GM19468 (cell line): Measurements from ENCODE around the gene DUSP5.
"Not testable (repeated sequence)": the region's sequence is repeated elsewhere in the genome, so short reads cannot be mapped to it uniquely, and the experiment has no call there.

Experiments
- ATAC-seq: cut with Tn5 transposase; IDR thresholded peaks from one replicate; pipeline ENCODE4 v1.9.1; 2021; ENCODE audit warnings: mild to moderate bottlenecking, moderate library complexity, moderate number of reproducible peaks; ENCODE audit not compliant: unreplicated experiment; ENCODE audit errors: extremely low read depth

DUSP5 gene

GRCh38 chr10:110511734-110512449, 14.2 kb downstream of the DUSP5 start:
- no peak for ATAC-seq

- no peak for ATAC-seq
Measured at GRCh38 chr10:110512461-110513187, 14.9 kb downstream of the DUSP5 start.

DNA sequence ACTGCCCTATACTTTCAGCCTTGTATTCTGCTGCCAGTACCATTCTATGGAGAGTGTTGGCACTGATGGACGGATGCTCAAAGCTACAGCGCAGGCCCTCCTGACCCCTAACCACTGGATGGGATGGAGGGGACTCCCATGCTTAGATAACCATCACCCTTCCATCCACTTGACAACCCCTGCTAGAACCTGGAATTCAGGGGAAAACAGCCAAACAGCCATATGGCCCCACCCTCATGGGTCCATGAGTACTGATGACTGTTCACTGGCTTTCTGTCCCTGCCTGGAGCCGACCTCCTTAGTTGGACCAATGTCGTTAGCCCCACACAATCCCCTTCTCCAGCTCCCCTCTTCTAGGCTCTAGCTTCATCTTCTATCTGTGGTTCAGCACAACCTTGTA, 16.2 kb downstream of the DUSP5 start:
- no peak for ATAC-seq

DNA sequence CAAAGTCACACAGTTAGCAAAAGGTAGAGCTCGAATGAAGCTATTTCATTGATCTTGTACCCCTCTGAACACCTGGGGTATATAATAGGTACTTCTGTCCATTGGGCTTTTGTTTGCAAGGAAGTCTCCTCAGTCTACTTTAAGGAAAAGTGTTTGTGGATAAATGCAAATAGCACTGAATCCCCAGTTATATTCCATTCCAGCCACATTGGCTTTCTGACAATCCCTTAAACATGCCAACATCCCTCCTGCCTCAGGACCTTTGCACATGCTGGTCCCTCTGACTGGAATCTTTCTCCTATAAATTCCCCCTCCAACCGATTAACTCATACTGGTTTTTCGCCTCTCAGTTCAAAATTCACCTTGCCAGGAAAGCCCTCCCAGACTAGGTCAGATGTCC, 17.1 kb downstream of the DUSP5 start:
- no peak for ATAC-seq

DNA sequence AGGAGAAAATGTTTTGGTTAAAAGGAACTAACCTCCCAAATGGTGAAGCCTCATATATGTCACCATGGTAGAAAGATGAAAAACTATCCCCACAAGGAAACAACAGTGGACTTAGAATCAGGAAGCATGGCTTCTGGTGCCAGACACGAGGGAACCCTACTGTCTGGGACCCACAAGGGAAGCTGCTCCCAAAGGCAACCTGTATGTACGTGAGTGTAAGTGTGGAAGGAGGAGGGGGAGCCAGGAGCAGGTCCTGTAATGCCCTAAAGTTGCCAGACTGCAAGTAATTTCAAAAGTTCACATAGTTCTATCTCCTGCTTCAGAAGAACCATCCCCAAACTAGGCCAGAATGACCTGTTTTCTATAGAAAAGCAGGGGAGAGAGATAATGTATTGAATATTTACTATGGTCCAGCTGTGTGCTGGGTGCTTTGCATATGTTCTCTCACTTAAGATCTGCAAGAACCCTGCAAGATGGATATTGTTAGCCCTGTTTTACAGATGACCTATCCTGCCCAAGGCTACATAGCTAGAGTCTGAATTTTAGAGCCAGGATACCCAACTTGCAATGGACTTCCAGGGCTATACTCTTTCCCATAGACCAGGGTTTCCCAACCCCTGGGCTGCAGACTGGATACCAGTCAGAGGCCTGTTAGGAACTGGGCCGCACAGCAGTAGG, 19.2 kb downstream of the DUSP5 start:
- no peak for ATAC-seq

- no peak for ATAC-seq
Measured at GRCh38 chr10:110522365-110522988, 24.8 kb downstream of the DUSP5 start.

DNA sequence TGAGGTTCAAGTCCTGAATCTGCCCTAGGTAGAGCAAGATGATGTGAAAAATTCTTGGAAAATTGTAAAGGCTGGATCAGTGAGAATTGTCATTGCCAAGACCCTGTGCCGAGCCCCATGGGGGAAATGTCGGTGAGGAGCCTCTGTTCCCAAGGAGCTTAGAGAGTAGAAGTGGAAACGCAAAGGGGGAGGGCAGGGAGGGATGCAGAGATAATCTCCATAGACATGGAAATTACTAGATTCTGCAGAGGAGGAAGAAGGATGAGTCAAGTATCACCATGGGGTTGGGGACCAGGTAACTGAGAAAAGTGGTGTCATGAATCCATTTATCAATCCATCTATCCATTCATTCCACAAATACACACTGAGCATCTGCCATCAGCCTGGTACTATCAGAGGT, 26.0 kb downstream of the DUSP5 start:
- no peak for ATAC-seq

GRCh38 chr10:110524179-110524858, 26.6 kb downstream of the DUSP5 start:
- ATAC-seq, result no peak

DNA sequence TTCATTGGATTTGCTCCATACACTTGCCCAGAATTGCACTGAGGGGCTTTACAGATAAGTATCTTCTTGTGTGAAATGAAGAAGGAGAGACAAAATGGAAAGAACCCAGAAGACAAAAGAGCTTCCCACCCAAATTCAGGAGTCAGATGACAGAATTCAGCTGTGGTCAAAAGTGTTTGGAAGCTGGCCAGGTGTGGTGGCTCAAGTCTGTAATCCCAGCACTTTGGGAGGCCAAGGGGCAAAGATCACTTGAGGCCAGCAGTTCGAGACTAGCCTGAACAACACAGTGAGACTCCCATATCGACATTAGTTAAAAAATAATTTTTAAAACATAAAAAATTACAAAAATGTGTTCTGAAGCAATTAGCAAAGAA, 27.1 kb downstream of the DUSP5 start:
- no peak for ATAC-seq

DNA sequence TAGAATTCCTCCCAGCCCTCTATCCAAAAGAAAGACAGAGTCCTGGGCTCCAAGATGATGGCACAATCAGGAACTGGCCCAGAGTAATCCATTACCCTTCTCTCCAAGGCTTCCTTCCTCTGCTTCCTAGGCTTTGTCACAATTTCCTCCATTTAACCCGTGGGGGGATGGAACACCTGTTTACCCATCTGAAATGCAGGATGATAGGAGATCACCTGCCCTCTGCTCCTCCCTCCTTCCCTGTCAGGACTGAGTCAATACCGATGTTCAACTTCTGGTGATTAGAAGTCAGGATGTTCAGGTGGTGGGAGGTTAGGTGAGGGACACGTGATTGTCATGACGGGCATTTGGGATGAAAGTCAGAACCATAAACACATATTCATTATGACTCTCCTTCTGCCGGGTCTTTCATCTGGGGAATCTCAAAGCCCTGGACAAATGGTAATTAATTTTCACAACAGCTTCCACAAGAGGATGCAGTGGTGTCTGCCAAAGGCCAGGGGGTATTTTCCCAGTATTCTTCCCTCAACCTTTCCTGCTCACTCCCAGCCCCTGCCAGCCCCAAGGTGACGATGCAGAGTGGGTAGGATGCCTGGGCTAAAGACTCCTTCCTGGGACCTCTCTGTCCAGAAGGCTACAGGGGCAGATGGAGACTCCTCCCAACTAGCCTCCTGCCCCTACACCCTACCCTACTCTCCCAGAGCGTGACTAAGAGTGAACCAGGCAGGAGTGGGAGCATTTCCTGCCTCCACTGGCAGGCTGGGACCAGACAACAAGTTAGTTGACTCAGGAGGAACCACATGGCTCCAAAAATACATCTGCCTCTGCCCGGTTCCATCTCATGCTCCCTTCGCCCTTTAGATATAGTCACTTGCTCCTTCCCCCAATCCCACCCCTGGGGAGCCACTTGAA, 27.9 kb downstream of the DUSP5 start:
- no peak for ATAC-seq

DNA sequence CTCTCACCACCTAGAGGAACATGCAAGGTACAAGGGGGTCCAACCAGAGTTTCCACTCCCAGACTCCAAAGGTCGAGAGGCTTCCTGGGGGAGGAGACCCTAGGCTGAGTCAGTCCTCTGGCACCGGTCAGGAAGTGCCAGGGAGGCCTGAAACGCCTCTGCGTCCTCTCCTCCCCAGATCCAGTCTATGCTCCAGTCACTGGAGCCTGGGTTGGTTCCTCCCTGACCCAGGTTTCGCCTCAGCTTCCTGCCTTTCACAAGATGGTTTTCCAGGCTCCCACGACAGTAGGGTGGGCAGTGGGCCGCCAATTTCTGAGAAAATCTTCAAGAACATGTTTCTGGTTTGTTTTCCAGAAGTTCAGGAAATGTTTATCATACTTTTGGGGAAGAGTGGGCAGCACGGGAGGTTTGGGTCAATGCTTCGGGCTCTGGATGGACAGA, 30.0 kb downstream of the DUSP5 start:
- ATAC-seq, result no peak

GRCh38 chr10:110528224-110528996, 30.7 kb downstream of the DUSP5 start:
- no peak for ATAC-seq

DNA sequence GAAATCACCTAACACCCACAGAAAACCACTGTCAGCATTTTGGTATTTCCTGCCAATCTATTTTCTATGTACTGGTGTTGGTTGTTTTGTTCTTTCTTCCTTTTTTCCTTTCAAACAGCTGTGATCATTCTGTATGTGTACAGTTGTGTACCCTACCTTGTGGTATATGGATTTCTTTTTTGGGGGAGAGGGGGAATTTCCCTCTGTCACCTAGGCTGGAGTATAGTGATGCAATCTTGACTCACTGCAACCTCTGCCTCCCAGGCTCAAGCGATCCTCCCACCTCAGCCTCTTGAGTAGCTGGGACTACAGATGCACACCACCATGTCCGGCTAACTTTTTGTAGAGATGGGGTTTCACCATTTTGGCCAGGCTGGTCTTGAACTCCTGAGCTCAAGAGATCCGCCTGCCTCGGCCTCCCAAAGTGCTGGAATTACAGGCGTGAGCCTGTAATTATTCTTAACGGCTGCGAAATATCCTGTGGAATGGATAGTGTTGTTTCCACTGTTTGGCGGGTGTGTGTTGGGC, 31.4 kb downstream of the DUSP5 start:
- peak; percentile 30 for ATAC-seq

DNA sequence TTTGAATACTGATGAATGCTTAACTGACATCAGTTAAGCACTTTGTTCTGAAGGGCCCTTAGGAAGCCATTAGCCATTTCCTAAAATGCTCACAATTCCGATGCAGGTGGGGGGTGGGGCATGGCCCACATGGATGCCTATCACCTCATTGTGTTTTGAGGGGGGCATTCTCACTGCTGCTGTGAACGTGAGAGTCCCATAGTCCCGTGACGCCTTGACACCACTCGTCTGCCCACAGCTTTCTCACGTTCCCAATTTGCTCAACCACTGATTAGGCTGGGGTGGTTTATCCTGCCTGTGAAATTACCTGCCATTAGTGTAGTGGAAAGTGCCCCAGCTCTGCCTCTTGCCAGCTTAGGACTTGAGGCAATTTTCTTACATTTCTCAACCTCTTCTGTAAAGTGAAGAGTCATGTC, 31.9 kb downstream of the DUSP5 start:
- no peak for ATAC-seq

DNA sequence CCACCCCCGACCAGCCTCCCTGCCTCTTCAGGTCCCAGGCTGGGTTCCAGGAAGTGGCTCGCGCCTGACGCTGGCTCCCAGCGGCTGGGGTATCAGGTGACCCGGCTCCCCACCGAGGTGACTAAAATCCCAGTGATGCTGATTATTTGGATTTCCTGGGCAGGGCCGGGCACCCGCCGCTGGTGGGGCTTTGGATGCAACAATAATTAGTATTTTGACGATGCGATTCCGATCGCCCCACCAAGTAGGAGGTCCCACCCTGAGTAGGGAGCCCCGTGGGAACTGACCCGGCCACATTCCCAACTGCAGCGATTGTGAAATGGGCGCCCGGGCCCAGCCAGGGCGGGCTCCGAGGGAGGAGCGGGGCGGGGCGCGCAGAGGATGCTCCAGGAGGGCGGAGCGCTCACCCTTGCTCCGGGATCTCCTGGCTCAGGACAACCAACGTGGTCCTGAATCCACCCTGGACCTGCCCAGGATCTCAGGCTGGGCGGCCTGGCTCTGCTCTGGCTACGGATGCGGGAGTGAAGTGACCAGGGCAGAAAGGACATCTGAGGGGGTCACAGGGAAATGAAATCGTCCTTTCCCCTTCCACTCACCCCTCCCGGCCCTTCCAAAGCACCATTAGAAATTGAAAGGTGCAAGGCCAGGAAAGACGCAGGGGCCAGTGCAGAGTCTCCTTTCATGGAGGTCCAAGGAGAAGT, 32.6 kb downstream of the DUSP5 start:
- ATAC-seq, result no peak

DNA sequence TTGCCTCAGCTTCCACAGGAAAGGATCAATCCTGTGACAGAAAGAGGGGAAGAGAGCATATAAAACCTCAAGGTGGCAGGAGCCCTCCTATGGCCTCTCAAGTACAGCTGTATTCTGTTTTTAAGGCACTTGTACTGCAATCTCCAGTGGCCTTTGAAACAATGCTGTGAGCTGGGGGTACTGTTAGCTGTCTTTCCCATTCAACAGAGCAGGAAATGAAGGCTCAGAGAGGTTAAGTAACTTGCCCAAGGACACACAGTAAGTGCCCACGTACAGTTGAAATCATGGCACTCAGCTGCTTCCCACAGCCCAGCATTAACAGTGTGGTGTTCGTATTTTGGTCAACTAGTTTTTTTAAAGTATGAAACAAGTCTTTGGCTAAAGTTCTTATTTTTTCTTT, 34.0 kb downstream of the DUSP5 start:
- no peak for ATAC-seq

DNA sequence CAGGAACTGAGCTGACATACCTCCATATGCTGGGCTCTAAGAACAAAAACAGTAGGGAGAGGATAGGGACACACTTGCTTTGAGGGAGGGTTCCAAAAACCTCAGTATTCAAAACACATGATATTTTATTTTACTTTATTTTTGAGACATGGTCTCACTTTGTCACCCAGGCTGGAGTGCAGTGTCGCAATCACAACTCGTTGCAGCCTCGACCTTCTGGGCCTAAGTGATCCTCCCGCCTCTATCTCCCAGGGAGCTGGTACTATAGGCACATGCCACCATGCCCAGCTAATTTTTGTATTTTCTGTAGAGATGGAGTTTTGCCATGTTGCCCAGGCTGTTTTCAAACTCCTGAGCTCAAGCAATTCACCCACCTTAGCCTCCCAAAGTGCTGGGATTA, 34.9 kb downstream of the DUSP5 start:
- ATAC-seq, result not testable (repeated sequence)

GRCh38 chr10:110533149-110533548, 35.4 kb downstream of the DUSP5 start:
- no peak for ATAC-seq
